HepG2 (cell line): ENCODE results near the gene GTF2F1. TPM values are rescaled to one million over a fixed set of nuclear protein-coding genes. Genes with fewer than 3 reads are reported as not detected.
A peak's percentile ranks its signal among the peaks of the same experiment; 100 is the strongest.

ENCODE experiments used
- ATAC-seq: fragments of 200-7000 bp; cut with Tn5 transposase; 3 replicates; pipeline ENCODE4 v1.9.1; 2020; ENCODE audit warnings: mild to moderate bottlenecking, moderate library complexity
- BruUV-seq: library from RNA; stranded (reverse); fragments of 400-500 nt; replicated peaks from 2 replicates; lab custom pipeline; 2021; lab: Mats Ljungman, UMichigan
- CTCF ChIA-PET: fragments of 300-600 bp; formaldehyde crosslinking; extraction: SDS; loops from one replicate; lab custom pipeline; 2021; ENCODE audit warnings: low total read pairs, inconsistent platforms, low intra/inter-chr PET ratio; lab: Yijun Ruan, JAX
- POLR2A ChIA-PET: fragments of 350-600 bp; sonication (Branson Sonifier 250); formaldehyde crosslinking; loops from one replicate; lab custom pipeline; 2020; ENCODE audit warnings: antibody characterized with exemption, inconsistent platforms; lab: Yijun Ruan, JAX
- DNase-seq: peaks from one replicate; pipeline ENCODE4 v3.0.0-alpha.2; 2015; ENCODE audit warnings: low spot score
- FAIRE-seq: peaks from 3 replicates; lab custom pipeline; 2011; peaks lifted over from hg19 to GRCh38; lab: Jason Lieb, UNC
- H2AFZ ChIP-seq: one replicate; pipeline ENCODE4 v1.6.1; 2011; ENCODE audit warnings: low read length, inconsistent platforms
- H3K27ac ChIP-seq: fragments of 300-600 bp; 3 replicates; pipeline ENCODE4 v1.8.0; 2011; ENCODE audit warnings: mixed run types, mild to moderate bottlenecking, mixed read lengths, low read length, inconsistent platforms; ENCODE audit not compliant: insufficient read depth; ENCODE audit errors: extremely low read length
- H3K27me3 ChIP-seq, 2 experiments: fragments of 200-600 bp in 1 of 2; 2 replicates in 1 of 2; 3 replicates in 1 of 2; pipeline versions ENCODE4 v1.6.0 to v1.8.0; 2011; ENCODE audit warnings: low read length in 2 of 2, mild to moderate bottlenecking in 2 of 2, moderate library complexity in 2 of 2, inconsistent platforms in 1 of 2; ENCODE audit not compliant: insufficient read depth in 2 of 2, control insufficient read depth in 1 of 2
- H3K36me3 ChIP-seq, 2 experiments: fragments of 200-600 bp in 1 of 2; replicated peaks in 1 of 2; 2 replicates in 1 of 2; 3 replicates in 1 of 2; pipeline versions ENCODE4 v1.5.1 to v1.8.0; 2011; ENCODE audit warnings: low read length in 2 of 2, inconsistent platforms in 1 of 2; ENCODE audit not compliant: insufficient read depth in 2 of 2, control insufficient read depth in 1 of 2
- H3K4me1 ChIP-seq: 2 replicates; pipeline ENCODE4 v1.5.1; 2012; ENCODE audit warnings: low read length, inconsistent platforms; ENCODE audit not compliant: insufficient read depth
- H3K4me2 ChIP-seq: 2 replicates; pipeline ENCODE4 v1.6.0; 2011; ENCODE audit warnings: low read depth, low read length, inconsistent platforms
- H3K4me3 ChIP-seq, 3 experiments: fragments of 200-600 bp in 1 of 3; sonication (generic), shearing (Covaris generic) in 1 of 3; replicated peaks in 1 of 3; 2 replicates each; pipeline ENCODE4 v1.5.1; 2011 to 2016; ENCODE audit warnings: low read length in 3 of 3, inconsistent platforms in 2 of 3, low read depth in 2 of 3, mild to moderate bottlenecking in 2 of 3, control low read depth in 1 of 3, mixed read lengths in 1 of 3; ENCODE audit not compliant: insufficient read depth in 1 of 3
- H3K79me2 ChIP-seq: one replicate; pipeline ENCODE4 v1.6.1; 2011; ENCODE audit warnings: low read length, inconsistent platforms; ENCODE audit not compliant: insufficient read depth
- H3K9ac ChIP-seq: 2 replicates; pipeline ENCODE4 v1.6.0; 2011; ENCODE audit warnings: mild to moderate bottlenecking, low read depth, low read length, inconsistent platforms; ENCODE audit not compliant: insufficient read depth
- H3K9me3 ChIP-seq: 2 replicates; pipeline ENCODE4 v1.5.1; 2012; ENCODE audit warnings: mild to moderate bottlenecking, low read length
- H4K20me1 ChIP-seq: 2 replicates; pipeline ENCODE4 v1.6.0; 2011; ENCODE audit warnings: inconsistent platforms, mild to moderate bottlenecking, low read length, moderate library complexity; ENCODE audit not compliant: insufficient read depth
- CREBL2 ChIP-seq: sonication (generic); formaldehyde crosslinking; IDR thresholded peaks from 2 replicates; pipeline ENCODE4 v1.8.1; 2023; ENCODE audit warnings: missing genetic modification reagents, mild to moderate bottlenecking, borderline replicate concordance
- PPARG ChIP-seq: conservative IDR thresholded peaks from 2 replicates; pipeline ENCODE4 v1.6.1; 2016; ENCODE audit warnings: missing biosample characterization, missing genetic modification reagents
- THAP8 ChIP-seq: sonication (generic); formaldehyde crosslinking; IDR thresholded peaks from 2 replicates; pipeline ENCODE4 v1.5.1; 2020; ENCODE audit warnings: missing genetic modification reagents, mild to moderate bottlenecking, borderline replicate concordance
- ZFP37 ChIP-seq: sonication (generic); formaldehyde crosslinking; IDR thresholded peaks from 2 replicates; pipeline ENCODE4 v1.4.0; 2020; ENCODE audit warnings: missing genetic modification reagents, borderline replicate concordance
- ZFP82 ChIP-seq: sonication (generic); formaldehyde crosslinking; IDR thresholded peaks from 2 replicates; pipeline ENCODE4 v1.5.1; 2020; ENCODE audit warnings: mild to moderate bottlenecking, missing genetic modification reagents, borderline replicate concordance
- ZNF747 ChIP-seq: sonication (generic); formaldehyde crosslinking; IDR thresholded peaks from 2 replicates; pipeline ENCODE4 v1.8.1; 2023; ENCODE audit warnings: missing genetic modification reagents, mild to moderate bottlenecking, borderline replicate concordance
- WGBS: methylation state at CpG from one replicate; pipeline ENCODE4 v1.1.6; 2017; ENCODE audit warnings: low lambda C conversion rate; 5-methylcytosine and 5-hydroxymethylcytosine counted together
- in situ Hi-C: cut with HindIII; loops from 2 replicates; pipeline ENCODE4 v1.10.0; 2017; ENCODE audit warnings: low pct_unique_long_range_greater_than_20kb; ENCODE audit not compliant: extremely low pct_ligation_motif_present
- intact Hi-C: fragments of 100-400 bp; cut with micrococcal nuclease; formaldehyde crosslinking; loops from one replicate; pipeline ENCODE4 v1.10.0; 2022; ENCODE audit not compliant: unreplicated experiment
- polyA plus RNA-seq, 8 experiments: library from polyadenylated mRNA; depleted of rRNA in 3 of 8; stranded (reverse) in 7 of 8; unstranded in 1 of 8; fragments of >200 nt; fragmentation: Illumina TruSeq in 4 of 8; extraction: Trizol in 4 of 8; gene quantifications; 2 replicates each; pipeline versions ENCODE4 v1.2.1 to v1.2.3, GENCODE V29; 2011 to 2016; ENCODE audit warnings: low read depth in 4 of 8, missing spikeins in 1 of 8, mixed read lengths in 1 of 8; ENCODE audit not compliant: insufficient read depth in 1 of 8
- total RNA-seq, 5 experiments: library from RNA; depleted of rRNA; stranded (reverse); fragments of >200 nt; fragmentation: Illumina TruSeq; extraction: Trizol; gene quantifications; 2 replicates each; pipeline ENCODE4 v1.2.3, GENCODE V29; 2016; ENCODE audit warnings: low read depth in 1 of 5
- TF ChIP-seq, protein P1 (sequence below): sonication (generic); formaldehyde crosslinking; IDR thresholded peaks from 2 replicates; pipeline ENCODE4 v1.4.0; 2020; ENCODE audit warnings: missing genetic modification reagents, borderline replicate concordance

GTF2F1 gene
- total and polyA plus RNA-seq, 2 of the 13 experiments (the other 11 are each of a cell fraction or from before 2014, with no cell fraction given): 27.8 to 34.1 TPM

DNA sequence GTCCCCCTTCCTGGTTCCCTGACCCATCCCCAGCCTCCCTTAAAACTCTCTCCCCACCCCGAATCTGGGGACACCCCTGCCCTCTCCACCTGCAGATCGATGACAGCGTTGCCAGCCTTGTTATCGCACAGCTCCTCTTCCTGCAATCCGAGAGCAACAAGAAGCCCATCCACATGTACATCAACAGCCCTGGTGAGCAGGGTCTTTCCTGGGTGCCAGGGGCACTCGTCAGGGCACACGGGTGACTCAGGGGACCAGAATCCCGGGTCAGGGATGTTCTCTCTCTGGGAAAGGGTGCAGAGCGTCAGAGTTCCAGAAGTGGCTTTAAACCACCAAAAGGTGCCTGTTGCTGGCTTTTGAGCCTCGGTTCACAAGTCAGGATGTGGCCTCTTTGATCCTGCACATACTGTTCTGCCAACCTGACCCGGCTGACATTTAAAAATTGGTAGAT is 30.6 kb downstream of the GTF2F1 start:
- peak overlapping the region; percentile 74 for H3K9ac ChIP-seq
- 0 out of 2 replicates have a peak, but pooled peaks have one; percentile 6 for TF ChIP-seq ZFP82 (CRISPR knock-in tag)
- no peak for TF ChIP-seq PPARG
- no peaks in the 10 kb centered on the region for H4K20me1 ChIP-seq
- in situ Hi-C loops (no loop called here), intact Hi-C loops (no loop called here)
- H3K79me2 ChIP-seq: peaks cover 5% of the 10 kb centered on the region
- H2AFZ ChIP-seq: no peak overlapping the region
- H3K4me1 ChIP-seq: peaks cover 26% of the 10 kb centered on the region
- no peak for FAIRE-seq
- no peaks in the 10 kb centered on the region; a peak in 1 of 5 replicates for H3K27me3 ChIP-seq
- peak overlapping the region; percentile 76 for H3K4me2 ChIP-seq
- DNase-seq: no peak
- H3K36me3 ChIP-seq: peaks cover 6 to 19% of the 10 kb centered on the region in 2 experiments; a peak in 4 of 5 replicates
- BruUV-seq: TSS peak; percentile 70
- ChIA-PET POLR2A (interaction anchor here (5.0 kb wide), 1 partner anchor 10 kb away, joined by 80 read pairs; the partner anchor contains the start of gene ALKBH7), CTCF (no interaction called here)
- peak overlapping the region; percentile 63 to 84 (median 84) for H3K4me3 ChIP-seq
- 50% methylated on average over 7 of the region's 11 CpGs for WGBS
- no peak for ATAC-seq
- H3K27ac ChIP-seq: peak overlapping the region; percentile 49
- H3K9me3 ChIP-seq: no peaks in the 10 kb centered on the region

DNA sequence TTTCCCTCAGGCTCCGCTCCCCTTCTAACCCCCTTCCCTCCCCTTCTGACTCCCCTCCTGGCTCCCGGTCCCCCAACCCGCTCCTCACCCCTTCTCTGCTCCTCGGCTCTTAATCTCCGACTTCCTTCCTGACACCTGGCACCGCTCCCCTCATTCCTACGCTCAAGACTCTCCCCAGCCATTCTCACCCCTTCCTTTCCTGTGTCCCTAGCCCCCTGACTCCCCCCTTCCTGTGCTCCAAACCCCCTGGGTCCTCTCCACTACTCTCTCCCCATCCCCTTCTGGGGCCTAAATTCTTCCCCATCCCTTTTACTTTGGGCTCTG is 31.0 kb downstream of the GTF2F1 start:
- peak overlapping the region; percentile 76 for H3K4me2 ChIP-seq
- in situ Hi-C loops (no loop called here), intact Hi-C loops (no loop called here)
- H3K27me3 ChIP-seq: no peaks in the 10 kb centered on the region; a peak in 1 of 5 replicates
- peak overlapping the region; percentile 74 for H3K9ac ChIP-seq
- WGBS: 2% methylated on average over 7 of the region's 7 CpGs
- H3K79me2 ChIP-seq: peaks cover 5% of the 10 kb centered on the region
- no peak for DNase-seq
- peak overlapping the region; percentile 63 to 84 (median 84) for H3K4me3 ChIP-seq
- BruUV-seq: no TSS peak
- ChIA-PET POLR2A (interaction anchor here (1.1 to 5.0 kb wide), 3 partner anchors 9 to 63 kb away, joined by 3 to 80 read pairs (median 13); partner anchors contain the start of genes ALKBH7 and KHSRP), CTCF (no interaction called here)
- TF ChIP-seq ZNF747 (CRISPR knock-in tag): 0 out of 2 replicates have a peak, but pooled peaks have one; percentile 9
- TF ChIP-seq, protein P1, sequence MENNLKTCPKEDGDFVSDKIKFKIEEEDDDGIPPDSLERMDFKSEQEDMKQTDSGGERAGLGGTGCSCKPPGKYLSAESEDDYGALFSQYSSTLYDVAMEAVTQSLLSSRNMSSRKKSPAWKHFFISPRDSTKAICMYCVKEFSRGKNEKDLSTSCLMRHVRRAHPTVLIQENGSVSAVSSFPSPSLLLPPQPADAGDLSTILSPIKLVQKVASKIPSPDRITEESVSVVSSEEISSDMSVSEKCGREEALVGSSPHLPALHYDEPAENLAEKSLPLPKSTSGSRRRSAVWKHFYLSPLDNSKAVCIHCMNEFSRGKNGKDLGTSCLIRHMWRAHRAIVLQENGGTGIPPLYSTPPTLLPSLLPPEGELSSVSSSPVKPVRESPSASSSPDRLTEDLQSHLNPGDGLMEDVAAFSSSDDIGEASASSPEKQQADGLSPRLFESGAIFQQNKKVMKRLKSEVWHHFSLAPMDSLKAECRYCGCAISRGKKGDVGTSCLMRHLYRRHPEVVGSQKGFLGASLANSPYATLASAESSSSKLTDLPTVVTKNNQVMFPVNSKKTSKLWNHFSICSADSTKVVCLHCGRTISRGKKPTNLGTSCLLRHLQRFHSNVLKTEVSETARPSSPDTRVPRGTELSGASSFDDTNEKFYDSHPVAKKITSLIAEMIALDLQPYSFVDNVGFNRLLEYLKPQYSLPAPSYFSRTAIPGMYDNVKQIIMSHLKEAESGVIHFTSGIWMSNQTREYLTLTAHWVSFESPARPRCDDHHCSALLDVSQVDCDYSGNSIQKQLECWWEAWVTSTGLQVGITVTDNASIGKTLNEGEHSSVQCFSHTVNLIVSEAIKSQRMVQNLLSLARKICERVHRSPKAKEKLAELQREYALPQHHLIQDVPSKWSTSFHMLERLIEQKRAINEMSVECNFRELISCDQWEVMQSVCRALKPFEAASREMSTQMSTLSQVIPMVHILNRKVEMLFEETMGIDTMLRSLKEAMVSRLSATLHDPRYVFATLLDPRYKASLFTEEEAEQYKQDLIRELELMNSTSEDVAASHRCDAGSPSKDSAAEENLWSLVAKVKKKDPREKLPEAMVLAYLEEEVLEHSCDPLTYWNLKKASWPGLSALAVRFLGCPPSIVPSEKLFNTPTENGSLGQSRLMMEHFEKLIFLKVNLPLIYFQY (CRISPR knock-in tag): no peak
- 0 out of 2 replicates have a peak, but pooled peaks have one; percentile 5 for TF ChIP-seq THAP8
- TF ChIP-seq CREBL2 (CRISPR knock-in tag): no peak
- TF ChIP-seq ZFP37 (CRISPR knock-in tag): no peak
- peaks cover 6 to 16% of the 10 kb centered on the region in 2 experiments; a peak in 4 of 5 replicates for H3K36me3 ChIP-seq
- FAIRE-seq: no peak
- no peak for ATAC-seq
- H3K4me1 ChIP-seq: peaks cover 27% of the 10 kb centered on the region
- peak overlapping the region; percentile 49 for H3K27ac ChIP-seq
- H4K20me1 ChIP-seq: no peaks in the 10 kb centered on the region
- H3K9me3 ChIP-seq: no peaks in the 10 kb centered on the region
- H2AFZ ChIP-seq: no peak overlapping the region
